Measurements from ENCODE around the gene NQO2.

Gene NQO2, protein sequence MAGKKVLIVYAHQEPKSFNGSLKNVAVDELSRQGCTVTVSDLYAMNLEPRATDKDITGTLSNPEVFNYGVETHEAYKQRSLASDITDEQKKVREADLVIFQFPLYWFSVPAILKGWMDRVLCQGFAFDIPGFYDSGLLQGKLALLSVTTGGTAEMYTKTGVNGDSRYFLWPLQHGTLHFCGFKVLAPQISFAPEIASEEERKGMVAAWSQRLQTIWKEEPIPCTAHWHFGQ

DNA sequence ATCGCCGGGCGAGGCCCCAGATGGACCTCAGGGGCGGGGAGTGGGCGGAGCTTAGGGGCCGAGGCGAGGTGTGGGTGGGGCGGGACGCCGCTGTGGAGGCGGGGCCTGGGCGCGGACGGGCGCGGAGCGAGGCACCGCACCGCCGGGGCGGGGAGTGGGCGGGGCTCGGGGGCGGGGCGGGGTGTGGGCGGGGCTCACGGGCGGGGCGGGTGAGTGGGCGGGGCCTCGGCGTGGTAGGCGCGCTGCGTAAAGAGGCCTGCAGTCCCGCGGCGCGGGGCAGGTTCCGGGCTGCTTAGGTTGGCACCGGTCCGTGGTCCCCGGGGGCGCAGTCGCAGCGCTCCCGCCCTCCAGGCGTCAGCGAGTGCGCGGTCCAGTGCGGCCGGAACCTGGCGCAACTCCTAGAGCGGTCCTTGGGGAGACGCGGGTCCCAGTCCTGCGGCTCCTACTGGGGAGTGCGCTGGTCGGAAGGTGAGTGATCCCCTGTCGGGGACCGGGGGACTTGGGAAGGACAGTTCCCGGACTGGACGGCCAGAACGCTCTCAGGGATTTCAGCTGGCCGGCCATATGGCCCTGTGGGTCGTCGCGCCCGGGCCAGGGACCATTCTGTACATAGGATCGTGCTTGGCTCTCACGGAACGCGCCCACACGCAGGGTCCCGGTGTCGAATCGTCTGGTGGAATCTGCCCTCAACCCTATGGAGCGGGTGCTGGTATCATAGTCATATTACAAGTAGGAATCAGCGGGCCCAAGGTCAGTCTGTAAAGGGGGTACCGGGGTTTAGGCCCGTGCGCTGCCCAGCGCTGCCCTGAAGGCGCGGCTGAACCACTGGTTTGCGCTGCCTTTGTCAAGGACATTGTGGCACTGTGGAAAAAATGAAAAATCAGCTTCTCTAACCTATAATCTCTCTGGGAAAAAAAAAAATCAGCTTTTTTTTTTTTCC is at the start of gene NQO2:
NQO2 (plus strand) TSS at position 277 of the 940 bp plus-strand sequence. CDS start 6,659 bp downstream, outside the sequence.
- Histone ChIP-seq H3K9me3 (ENCODE audit: control insufficient read depth in 5 of 5, low read length in 5 of 5) (no peaks in the 10 kb centered on the region), H3K27me3 (ENCODE audit: control insufficient read depth in 5 of 5, insufficient read depth in 4 of 5, low read length in 5 of 5) (no peaks in the 10 kb centered on the region), H3K9ac (ENCODE audit: low read length in 5 of 5) (peak within 1 kb of the TSS; percentile 56 to 94 (median 88)), H3K36me3 (ENCODE audit: control insufficient read depth in 5 of 5, insufficient read depth in 5 of 5, low read length in 5 of 5) (peaks cover 3 to 11% (median 8%) of the 10 kb centered on the region in 5 donors), H3K4me1 (ENCODE audit: control insufficient read depth in 5 of 5, insufficient read depth in 5 of 5, low read length in 5 of 5) (peaks cover 6 to 28% (median 25%) of the 10 kb centered on the region in 5 donors), H3K27ac (ENCODE audit: low read depth, low read length) (peak within 1 kb of the TSS; percentile 97), H3K4me3 (ENCODE audit: low read depth in 1 of 5, low read length in 5 of 5) (peak within 1 kb of the TSS; percentile 69 to 90 (median 85))

DNA sequence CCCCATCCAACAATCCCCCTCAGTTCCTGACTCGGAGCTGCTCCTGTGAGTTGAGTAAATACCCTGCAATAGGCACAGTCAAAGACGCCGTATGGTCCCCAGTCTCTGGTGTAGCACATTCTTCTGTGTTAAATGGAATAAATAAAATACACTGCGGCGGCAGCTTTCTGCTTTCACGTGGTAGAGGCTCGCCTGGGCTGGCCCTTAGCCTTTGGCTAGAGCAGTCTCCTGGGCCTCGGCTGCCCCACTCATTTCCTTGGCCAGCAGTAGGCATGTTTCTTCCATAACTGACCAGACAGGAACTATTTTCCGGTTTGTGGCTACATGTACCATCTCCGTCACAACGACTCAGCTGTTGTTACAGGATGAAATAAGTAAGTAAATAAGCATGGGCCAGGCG is 49.0 kb upstream of the NQO2 start:
- Histone ChIP-seq H3K27ac (ENCODE audit: low read depth, low read length) (no peak overlapping the region), H3K36me3 (ENCODE audit: control insufficient read depth in 5 of 5, insufficient read depth in 5 of 5, low read length in 5 of 5) (peaks cover 4 to 50% (median 33%) of the 10 kb centered on the region in 5 donors), H3K27me3 (ENCODE audit: control insufficient read depth in 5 of 5, insufficient read depth in 4 of 5, low read length in 5 of 5) (no peaks in the 10 kb centered on the region)

DNA sequence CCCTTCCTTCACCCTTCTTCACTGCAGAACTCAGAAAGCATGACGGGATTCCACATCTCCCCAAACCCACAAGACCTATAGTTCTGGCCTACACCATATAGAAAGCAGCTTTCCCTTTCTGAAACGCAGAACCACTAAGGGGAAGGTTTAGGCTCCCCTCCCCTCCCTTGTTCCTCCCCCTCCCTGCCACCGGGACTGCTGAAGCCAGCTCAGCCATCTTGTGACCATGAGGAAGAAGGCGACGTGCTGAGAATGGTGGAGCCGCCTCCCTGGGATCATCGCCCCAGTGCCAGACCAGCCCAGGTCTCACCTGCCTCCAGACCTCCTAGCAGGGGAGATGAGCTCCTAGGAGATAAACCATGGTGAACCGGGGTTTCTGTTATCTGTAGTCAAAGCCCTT is 48.0 kb upstream of the NQO2 start:
- Histone ChIP-seq H3K27me3 (ENCODE audit: control insufficient read depth in 5 of 5, insufficient read depth in 4 of 5, low read length in 5 of 5) (no peaks in the 10 kb centered on the region), H3K9ac (ENCODE audit: low read length in 5 of 5) (peak overlapping the region in 1 of 5 donors; percentile 12), H3K9me3 (ENCODE audit: control insufficient read depth in 5 of 5, low read length in 5 of 5) (no peaks in the 10 kb centered on the region), H3K4me3 (ENCODE audit: low read depth in 1 of 5, low read length in 5 of 5) (no peak overlapping the region), H3K36me3 (ENCODE audit: control insufficient read depth in 5 of 5, insufficient read depth in 5 of 5, low read length in 5 of 5) (peaks cover 4 to 56% (median 36%) of the 10 kb centered on the region in 5 donors), H3K27ac (ENCODE audit: low read depth, low read length) (peak overlapping the region; percentile 53), H3K4me1 (ENCODE audit: control insufficient read depth in 5 of 5, insufficient read depth in 5 of 5, low read length in 5 of 5) (peaks cover under 1 to 12% (median 6%) of the 10 kb centered on the region in 5 donors)

More for the DNA sequence above, 49.0 kb upstream of the NQO2 start:
- Histone ChIP-seq H3K4me3 (ENCODE audit: low read depth in 1 of 5, low read length in 5 of 5) (no peak overlapping the region), H3K9ac (ENCODE audit: low read length in 5 of 5) (no peak overlapping the region), H3K9me3 (ENCODE audit: control insufficient read depth in 5 of 5, low read length in 5 of 5) (no peaks in the 10 kb centered on the region), H3K4me1 (ENCODE audit: control insufficient read depth in 5 of 5, insufficient read depth in 5 of 5, low read length in 5 of 5) (peaks cover 0 to 12% (median 5%) of the 10 kb centered on the region in 5 donors)

DNA sequence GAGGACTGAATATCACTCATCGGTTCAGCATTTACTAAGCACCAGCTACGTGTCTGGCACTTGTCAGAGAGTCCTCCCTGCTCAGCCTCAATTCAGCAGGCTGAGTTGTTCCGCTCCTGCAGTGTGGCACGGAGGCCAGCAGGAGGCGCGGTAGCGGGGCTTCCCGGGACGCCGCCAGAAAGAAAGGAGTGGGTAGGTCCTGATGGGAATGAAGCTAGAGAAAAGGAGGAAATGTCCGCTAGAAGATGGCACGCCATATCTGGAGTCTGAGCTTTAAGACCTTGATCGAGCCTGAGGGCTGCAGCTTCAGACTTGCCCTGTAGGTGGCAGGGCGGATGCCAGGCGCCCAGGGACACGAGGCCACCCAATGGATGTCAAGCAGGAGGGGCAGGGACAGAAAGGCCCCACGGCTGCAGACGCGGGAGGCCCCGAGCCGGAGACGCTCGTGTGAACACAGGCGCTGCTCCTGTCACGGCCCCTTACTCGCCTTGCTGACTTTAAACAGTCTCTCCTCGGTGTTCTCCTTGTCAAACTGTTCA is 47.1 kb upstream of the NQO2 start:
- H3K36me3 ChIP-seq (ENCODE audit: control insufficient read depth in 5 of 5, insufficient read depth in 5 of 5, low read length in 5 of 5): peaks cover 4 to 52% (median 30%) of the 10 kb centered on the region in 5 donors
- peak overlapping the region; percentile 53 for H3K27ac ChIP-seq (ENCODE audit: low read depth, low read length)
- no peaks in the 10 kb centered on the region for H3K27me3 ChIP-seq (ENCODE audit: control insufficient read depth in 5 of 5, insufficient read depth in 4 of 5, low read length in 5 of 5)
- peaks cover 5 to 21% (median 15%) of the 10 kb centered on the region in 5 donors for H3K4me1 ChIP-seq (ENCODE audit: control insufficient read depth in 5 of 5, insufficient read depth in 5 of 5, low read length in 5 of 5)
- peak overlapping the region in 2 of 5 donors; percentile 32 to 36 for H3K4me3 ChIP-seq (ENCODE audit: low read depth in 1 of 5, low read length in 5 of 5)
- H3K9me3 ChIP-seq (ENCODE audit: control insufficient read depth in 5 of 5, low read length in 5 of 5): no peaks in the 10 kb centered on the region
- no peak overlapping the region for H3K9ac ChIP-seq (ENCODE audit: low read length in 5 of 5)

DNA sequence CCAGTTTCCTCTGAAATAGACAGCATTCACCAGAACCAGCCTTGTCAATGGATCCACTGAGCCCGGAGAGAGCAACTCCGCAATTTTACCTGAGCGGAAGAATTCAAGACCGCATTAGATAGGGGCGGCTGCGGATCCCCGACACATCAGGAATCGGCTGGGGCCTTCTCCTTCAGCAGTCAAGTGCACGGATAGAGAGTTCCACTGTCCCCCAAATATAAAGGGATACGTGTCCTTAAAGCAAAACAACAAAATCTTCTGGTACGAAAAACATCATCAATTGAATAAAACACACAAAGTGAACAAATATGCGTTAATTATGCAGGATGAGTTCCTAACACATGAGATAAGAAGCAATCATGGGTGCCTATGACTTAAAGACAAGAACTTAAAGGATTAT is 46.6 kb upstream of the NQO2 start:
- peaks cover 4 to 47% (median 25%) of the 10 kb centered on the region in 5 donors for H3K36me3 ChIP-seq (ENCODE audit: control insufficient read depth in 5 of 5, insufficient read depth in 5 of 5, low read length in 5 of 5)
- H3K9ac ChIP-seq (ENCODE audit: low read length in 5 of 5): no peak overlapping the region
- H3K4me1 ChIP-seq (ENCODE audit: control insufficient read depth in 5 of 5, insufficient read depth in 5 of 5, low read length in 5 of 5): peaks cover 7 to 26% (median 20%) of the 10 kb centered on the region in 5 donors
- no peaks in the 10 kb centered on the region for H3K27me3 ChIP-seq (ENCODE audit: control insufficient read depth in 5 of 5, insufficient read depth in 4 of 5, low read length in 5 of 5)
- H3K4me3 ChIP-seq (ENCODE audit: low read depth in 1 of 5, low read length in 5 of 5): peak overlapping the region in 1 of 5 donors; percentile 32
- H3K9me3 ChIP-seq (ENCODE audit: control insufficient read depth in 5 of 5, low read length in 5 of 5): no peaks in the 10 kb centered on the region
- peak overlapping the region; percentile 53 for H3K27ac ChIP-seq (ENCODE audit: low read depth, low read length)

DNA sequence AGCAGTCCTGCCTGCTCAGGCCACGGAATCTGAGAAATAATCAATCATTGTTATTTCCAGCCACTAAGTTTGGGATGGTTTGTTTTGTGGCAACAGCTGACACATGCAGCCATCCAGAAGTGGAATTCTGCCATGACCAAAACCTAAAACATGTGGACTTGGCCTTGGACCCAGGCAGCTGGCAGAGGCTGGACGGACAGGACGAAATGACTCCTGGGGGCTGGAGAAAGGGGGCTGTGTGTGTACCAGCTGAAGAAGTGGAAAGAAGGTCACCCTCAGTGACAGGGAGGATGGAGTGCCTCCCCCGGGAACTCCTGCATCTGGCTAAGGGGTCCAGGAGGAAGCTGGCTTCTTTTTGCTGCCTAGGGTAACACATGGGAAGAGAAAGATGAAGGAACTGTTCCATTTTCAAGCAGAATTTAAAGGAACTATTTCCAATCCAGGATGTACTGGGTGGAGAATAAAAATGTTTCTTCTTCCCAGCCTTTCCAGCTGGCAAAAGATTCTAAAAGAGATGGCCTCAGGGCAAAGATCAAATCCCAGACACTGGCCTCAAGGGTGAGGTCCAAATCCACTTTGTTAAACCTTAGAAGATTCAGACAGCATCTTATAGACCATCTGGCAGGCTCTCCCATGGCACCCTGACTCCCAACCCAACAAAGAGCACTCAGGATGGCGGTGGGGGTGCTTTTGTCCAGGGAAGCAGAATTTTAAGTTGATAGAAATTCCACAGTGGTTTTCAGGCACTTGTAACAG is 42.6 kb upstream of the NQO2 start:
- H3K9ac ChIP-seq (ENCODE audit: low read length in 5 of 5): peak overlapping the region in 2 of 5 donors; percentile 22 to 53
- no peak overlapping the region for H3K4me3 ChIP-seq (ENCODE audit: low read depth in 1 of 5, low read length in 5 of 5)
- H3K27ac ChIP-seq (ENCODE audit: low read depth, low read length): peak overlapping the region; percentile 79
- no peaks in the 10 kb centered on the region for H3K27me3 ChIP-seq (ENCODE audit: control insufficient read depth in 5 of 5, insufficient read depth in 4 of 5, low read length in 5 of 5)
- H3K9me3 ChIP-seq (ENCODE audit: control insufficient read depth in 5 of 5, low read length in 5 of 5): no peaks in the 10 kb centered on the region
- peaks cover 4 to 30% (median 16%) of the 10 kb centered on the region in 5 donors for H3K36me3 ChIP-seq (ENCODE audit: control insufficient read depth in 5 of 5, insufficient read depth in 5 of 5, low read length in 5 of 5)
- peaks cover 9 to 50% (median 48%) of the 10 kb centered on the region in 5 donors for H3K4me1 ChIP-seq (ENCODE audit: control insufficient read depth in 5 of 5, insufficient read depth in 5 of 5, low read length in 5 of 5)

DNA sequence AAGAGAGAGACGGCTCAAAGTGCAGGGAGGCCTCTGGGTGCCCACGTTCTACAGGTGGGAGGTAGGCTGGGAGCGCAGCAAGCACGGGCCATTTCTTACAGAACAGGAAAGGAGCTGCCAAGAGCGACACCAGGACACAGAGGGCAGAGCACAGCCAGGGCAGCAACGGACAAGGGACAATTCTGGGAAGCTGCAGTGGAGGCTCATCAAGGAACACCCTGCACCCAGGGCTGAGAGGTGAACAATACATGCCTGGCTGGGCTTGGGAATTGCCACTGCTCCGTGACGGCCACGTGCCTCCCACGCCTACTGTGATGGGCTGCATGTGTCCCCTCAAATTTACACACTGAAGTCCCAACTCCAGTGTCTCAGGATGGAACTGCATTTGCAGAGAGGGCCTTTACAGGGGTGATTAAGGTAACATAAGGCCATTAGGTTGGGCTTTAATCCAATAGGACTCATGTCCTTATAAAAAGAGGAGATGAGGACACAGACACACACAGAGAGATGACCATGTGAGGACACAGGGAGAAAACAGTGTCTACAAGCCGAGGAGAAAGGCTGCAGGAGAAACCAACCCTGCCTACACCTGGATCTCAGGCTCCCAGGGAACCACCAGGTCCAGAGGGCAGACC is 41.9 kb upstream of the NQO2 start:
- no peaks in the 10 kb centered on the region for H3K9me3 ChIP-seq (ENCODE audit: control insufficient read depth in 5 of 5, low read length in 5 of 5)
- no peak overlapping the region for H3K4me3 ChIP-seq (ENCODE audit: low read depth in 1 of 5, low read length in 5 of 5)
- H3K36me3 ChIP-seq (ENCODE audit: control insufficient read depth in 5 of 5, insufficient read depth in 5 of 5, low read length in 5 of 5): peaks cover 4 to 30% (median 16%) of the 10 kb centered on the region in 5 donors
- peak overlapping the region; percentile 79 for H3K27ac ChIP-seq (ENCODE audit: low read depth, low read length)
- peak overlapping the region in 3 of 5 donors; percentile 35 to 53 (median 38) for H3K9ac ChIP-seq (ENCODE audit: low read length in 5 of 5)
- H3K4me1 ChIP-seq (ENCODE audit: control insufficient read depth in 5 of 5, insufficient read depth in 5 of 5, low read length in 5 of 5): peaks cover 4 to 51% (median 49%) of the 10 kb centered on the region in 5 donors
- no peaks in the 10 kb centered on the region for H3K27me3 ChIP-seq (ENCODE audit: control insufficient read depth in 5 of 5, insufficient read depth in 4 of 5, low read length in 5 of 5)

DNA sequence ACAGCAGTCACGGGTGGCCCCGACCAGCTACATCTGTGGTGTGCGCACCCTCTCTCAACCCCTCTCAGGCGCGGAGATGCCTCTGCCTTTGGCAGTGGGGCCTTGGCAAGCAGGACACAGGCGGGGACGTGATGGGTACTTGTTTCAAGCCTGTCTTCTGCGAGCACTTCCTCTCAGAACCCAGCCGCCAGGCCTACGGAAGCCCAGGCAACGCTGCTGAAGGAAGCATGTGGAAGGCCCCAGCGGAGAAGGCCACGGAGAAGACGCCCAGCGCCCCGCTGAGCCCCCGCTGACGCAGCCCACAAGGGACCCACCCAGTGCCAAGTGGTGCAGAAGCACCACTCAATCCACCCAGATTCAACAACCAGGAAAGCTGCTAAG is 41.4 kb upstream of the NQO2 start:
- H3K9ac ChIP-seq (ENCODE audit: low read length in 5 of 5): peak overlapping the region in 2 of 5 donors; percentile 32 to 38
- H3K36me3 ChIP-seq (ENCODE audit: control insufficient read depth in 5 of 5, insufficient read depth in 5 of 5, low read length in 5 of 5): peaks cover 4 to 30% (median 16%) of the 10 kb centered on the region in 5 donors
- no peaks in the 10 kb centered on the region for H3K27me3 ChIP-seq (ENCODE audit: control insufficient read depth in 5 of 5, insufficient read depth in 4 of 5, low read length in 5 of 5)
- peak overlapping the region; percentile 79 for H3K27ac ChIP-seq (ENCODE audit: low read depth, low read length)
- no peak overlapping the region for H3K4me3 ChIP-seq (ENCODE audit: low read depth in 1 of 5, low read length in 5 of 5)
- no peaks in the 10 kb centered on the region for H3K9me3 ChIP-seq (ENCODE audit: control insufficient read depth in 5 of 5, low read length in 5 of 5)
- H3K4me1 ChIP-seq (ENCODE audit: control insufficient read depth in 5 of 5, insufficient read depth in 5 of 5, low read length in 5 of 5): peaks cover 4 to 54% (median 52%) of the 10 kb centered on the region in 5 donors

DNA sequence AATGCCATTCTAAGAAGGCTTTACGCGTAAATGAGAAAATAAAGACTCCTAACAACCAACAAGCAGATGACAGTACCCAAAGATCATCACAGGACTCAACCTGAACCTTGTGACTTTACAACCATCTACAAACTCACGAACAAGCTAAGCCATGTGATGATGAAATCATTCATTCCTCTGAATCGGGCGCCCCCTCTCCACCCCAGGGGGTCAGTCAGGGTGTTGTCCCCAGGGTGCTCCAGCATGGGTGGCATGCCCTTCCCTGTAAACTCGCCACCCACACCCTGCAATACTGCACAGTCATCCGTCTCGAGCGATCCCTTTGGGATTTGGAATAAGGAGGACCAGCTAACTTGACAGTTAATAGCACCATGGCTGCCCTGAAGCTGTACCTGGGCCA is 40.9 kb upstream of the NQO2 start:
- H3K4me3 ChIP-seq (ENCODE audit: low read depth in 1 of 5, low read length in 5 of 5): no peak overlapping the region
- H3K27ac ChIP-seq (ENCODE audit: low read depth, low read length): peak overlapping the region; percentile 79
- peaks cover 4 to 30% (median 16%) of the 10 kb centered on the region in 5 donors for H3K36me3 ChIP-seq (ENCODE audit: control insufficient read depth in 5 of 5, insufficient read depth in 5 of 5, low read length in 5 of 5)
- H3K4me1 ChIP-seq (ENCODE audit: control insufficient read depth in 5 of 5, insufficient read depth in 5 of 5, low read length in 5 of 5): peaks cover 4 to 59% (median 57%) of the 10 kb centered on the region in 5 donors
- no peak overlapping the region for H3K9ac ChIP-seq (ENCODE audit: low read length in 5 of 5)
- no peaks in the 10 kb centered on the region for H3K9me3 ChIP-seq (ENCODE audit: control insufficient read depth in 5 of 5, low read length in 5 of 5)
- H3K27me3 ChIP-seq (ENCODE audit: control insufficient read depth in 5 of 5, insufficient read depth in 4 of 5, low read length in 5 of 5): no peaks in the 10 kb centered on the region
